Hepatocyte (in vitro differentiated cells): ENCODE measurements around the gene INPP4B.

Source experiments
- EZH2 ChIP-seq: fragments of 200-600 bp; sonication (generic); IDR thresholded peaks from 2 replicates; pipeline ENCODE4 v1.6.1; 2016; ENCODE audit warnings: antibody characterized with exemption, mild to moderate bottlenecking, borderline replicate concordance
- TF ChIP-seq, protein P1 (sequence below): fragments of 200-600 bp; sonication (generic); IDR thresholded peaks from 2 replicates; pipeline ENCODE4 v1.5.1; 2016; ENCODE audit warnings: antibody characterized with exemption, mild to moderate bottlenecking; ENCODE audit not compliant: poor library complexity

DNA sequence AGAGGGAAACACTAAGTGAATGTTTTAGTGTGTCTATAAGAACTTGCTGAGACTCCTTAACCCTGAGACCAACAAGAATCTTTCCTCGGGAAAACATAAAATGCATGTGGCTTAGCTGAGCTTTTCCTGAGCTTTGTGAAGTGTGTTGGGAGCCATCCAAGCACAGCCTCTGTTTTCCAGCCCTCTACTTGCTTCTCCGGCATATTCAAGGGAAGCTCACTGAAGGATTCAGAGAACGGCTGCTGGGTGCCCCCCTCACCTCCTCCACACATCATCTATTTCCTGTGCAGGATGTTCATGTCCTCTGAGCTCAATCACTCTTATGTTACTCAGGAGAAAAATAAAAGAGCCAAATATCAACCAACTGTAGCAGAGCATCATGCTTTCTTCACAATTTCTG lies 717.6 kb downstream of the INPP4B start:
- TF ChIP-seq, protein P1, sequence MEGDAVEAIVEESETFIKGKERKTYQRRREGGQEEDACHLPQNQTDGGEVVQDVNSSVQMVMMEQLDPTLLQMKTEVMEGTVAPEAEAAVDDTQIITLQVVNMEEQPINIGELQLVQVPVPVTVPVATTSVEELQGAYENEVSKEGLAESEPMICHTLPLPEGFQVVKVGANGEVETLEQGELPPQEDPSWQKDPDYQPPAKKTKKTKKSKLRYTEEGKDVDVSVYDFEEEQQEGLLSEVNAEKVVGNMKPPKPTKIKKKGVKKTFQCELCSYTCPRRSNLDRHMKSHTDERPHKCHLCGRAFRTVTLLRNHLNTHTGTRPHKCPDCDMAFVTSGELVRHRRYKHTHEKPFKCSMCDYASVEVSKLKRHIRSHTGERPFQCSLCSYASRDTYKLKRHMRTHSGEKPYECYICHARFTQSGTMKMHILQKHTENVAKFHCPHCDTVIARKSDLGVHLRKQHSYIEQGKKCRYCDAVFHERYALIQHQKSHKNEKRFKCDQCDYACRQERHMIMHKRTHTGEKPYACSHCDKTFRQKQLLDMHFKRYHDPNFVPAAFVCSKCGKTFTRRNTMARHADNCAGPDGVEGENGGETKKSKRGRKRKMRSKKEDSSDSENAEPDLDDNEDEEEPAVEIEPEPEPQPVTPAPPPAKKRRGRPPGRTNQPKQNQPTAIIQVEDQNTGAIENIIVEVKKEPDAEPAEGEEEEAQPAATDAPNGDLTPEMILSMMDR, result no peak
- no peak for TF ChIP-seq EZH2
